HG03457 (cell line): Measurements from ENCODE around the gene TTC27.
"Not testable (repeated sequence)": the region's sequence is repeated elsewhere in the genome, so short reads cannot be mapped to it uniquely, and the experiment has no call there.

Experiments used
- ATAC-seq: cut with Tn5 transposase; IDR thresholded peaks from one replicate; pipeline ENCODE4 v1.9.1; 2021; ENCODE audit warnings: moderate number of reproducible peaks; ENCODE audit not compliant: unreplicated experiment

The TTC27 gene

DNA sequence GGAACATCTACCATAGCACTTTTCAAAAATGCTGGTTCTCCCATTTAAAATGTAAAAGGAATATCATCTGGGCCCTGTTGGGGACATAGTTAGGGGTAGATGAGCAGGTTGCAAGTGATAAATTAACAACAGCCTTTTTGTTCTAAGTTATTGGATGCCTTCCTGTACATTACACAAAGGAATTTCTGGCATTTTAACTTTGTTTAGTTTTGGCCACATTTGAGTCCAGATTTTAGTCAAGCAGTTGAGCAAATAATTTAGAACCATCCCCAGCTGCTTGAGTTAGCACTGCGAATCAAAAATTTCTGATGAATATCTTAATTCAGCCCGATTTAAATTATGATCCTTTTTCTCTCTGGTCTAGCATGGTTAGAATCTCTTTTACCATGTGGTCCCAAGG is 124.4 kb downstream of the TTC27 start:
- ATAC-seq, result no peak

DNA sequence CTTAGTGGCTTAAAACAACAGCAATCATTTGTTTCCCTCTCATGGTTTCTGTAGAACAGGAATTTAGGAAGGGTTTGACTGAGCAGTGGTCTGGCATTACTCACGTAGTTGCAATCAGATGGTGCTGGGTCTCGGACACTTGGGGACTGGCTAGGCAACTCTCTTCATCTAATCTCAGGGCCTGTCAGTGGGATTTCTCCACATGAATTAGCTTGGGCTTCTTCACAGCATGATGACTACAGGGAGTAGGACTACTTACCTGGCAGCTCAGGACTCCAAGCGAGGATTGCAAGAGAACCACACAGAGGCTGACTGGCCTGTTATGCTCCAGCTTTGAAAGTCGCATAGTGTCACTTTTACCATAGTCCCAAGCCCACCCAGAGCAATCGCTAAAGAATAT is 125.1 kb downstream of the TTC27 start:
- no peak for ATAC-seq

DNA sequence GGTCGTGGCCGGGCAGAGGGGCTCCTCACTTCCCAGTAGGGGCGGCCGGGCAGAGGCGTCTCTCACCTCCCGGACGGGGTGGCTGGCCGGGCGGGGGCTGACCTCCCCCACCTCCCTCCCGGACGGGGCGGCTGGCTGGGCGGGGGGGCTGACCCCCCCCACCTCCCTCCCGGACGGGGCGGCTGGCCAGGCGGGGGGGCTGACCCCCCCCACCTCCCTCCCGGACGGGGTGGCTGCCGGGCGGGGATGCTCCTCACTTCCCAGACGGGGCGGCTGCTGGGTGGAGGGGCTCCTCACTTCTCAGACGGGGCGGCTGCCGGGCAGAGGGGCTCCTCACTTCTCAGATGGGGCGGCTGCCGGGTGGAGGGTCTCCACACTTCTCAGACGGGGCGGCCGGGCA is 126.8 kb downstream of the TTC27 start:
- not testable (repeated sequence) for ATAC-seq

DNA sequence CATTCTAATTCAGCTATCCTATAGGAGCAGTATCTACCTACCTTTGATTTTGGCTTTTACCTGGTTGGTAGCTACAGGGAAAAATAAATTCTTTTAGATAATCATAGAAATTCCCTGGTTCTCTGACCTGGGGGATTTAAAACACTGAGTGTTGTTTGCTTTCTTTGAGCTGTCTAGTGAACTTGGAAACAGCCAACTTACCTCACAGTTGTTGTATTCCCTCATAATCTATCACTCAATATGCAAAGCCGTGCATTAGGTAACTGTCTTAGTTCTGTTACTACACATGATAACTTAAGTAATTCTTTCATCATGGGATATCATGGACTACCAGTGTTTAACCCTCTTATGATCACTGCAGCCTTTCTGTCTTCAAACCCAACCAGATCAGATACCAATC is 127.8 kb downstream of the TTC27 start:
- ATAC-seq, result no peak

DNA sequence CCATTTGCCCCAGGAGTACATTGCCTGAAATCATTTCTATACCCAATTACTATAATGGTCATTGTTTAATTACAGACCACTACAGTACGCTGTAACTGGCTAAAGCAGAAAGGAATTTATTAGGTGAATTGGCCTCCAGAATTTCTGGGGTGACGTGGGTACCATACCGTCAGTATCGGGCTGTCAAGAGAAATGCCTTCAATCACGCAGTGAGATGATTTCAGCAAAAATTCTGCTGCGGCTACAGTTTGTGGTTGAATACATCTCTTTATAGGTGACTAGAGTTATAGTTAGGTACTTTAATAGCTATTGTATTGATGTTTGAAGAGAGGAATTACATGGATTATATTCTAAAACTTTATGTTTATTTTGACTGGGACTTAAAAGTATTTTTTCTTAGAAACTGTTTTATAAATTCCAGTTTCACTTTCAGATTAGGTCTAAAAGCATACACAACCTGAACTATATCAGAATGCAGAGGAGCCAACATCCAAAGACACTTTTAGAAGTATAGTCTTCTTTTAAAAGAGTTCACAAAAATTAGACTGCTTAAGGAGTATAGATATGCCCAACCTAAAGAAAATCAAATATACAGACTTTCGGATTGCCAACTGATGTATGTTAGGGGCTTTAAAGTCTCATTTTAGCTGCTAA is 128.4 kb downstream of the TTC27 start:
- no peak for ATAC-seq

DNA sequence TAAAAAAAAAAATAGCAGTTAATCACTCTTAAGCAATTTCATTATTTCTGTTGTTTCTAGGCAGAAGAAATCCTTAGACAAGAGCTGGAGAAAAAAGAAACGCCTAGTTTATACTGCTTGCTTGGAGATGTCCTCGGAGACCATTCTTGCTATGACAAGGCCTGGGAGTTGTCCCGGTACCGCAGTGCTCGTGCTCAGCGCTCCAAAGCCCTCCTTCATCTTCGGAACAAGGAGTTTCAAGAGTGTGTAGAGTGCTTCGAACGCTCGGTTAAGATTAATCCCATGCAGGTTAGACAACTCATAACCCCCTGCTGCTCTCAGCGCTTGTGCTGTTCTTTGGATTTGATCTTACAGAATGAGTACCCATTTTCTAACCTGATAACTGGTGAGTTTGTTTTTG is 130.4 kb downstream of the TTC27 start:
- ATAC-seq, result no peak

DNA sequence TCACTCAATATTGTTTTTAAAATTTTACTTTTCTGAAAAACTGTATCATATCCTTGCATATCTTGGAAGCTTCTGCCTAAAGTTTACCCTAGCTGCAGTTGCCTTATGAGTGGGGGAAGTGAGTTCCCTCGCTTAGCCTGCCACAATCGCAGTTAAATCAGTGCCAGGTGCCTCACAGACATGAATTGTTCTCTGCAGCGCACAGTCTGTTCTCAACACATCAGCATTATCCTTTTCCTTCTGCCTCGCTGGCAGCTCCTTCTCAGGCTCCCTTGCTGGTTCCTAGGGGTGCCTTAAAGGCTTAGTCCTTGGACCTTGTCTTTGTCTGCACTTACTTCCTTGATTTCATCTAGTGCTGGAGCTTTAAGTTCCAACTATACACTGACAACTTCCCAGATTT is 132.8 kb downstream of the TTC27 start:
- ATAC-seq, result no peak

DNA sequence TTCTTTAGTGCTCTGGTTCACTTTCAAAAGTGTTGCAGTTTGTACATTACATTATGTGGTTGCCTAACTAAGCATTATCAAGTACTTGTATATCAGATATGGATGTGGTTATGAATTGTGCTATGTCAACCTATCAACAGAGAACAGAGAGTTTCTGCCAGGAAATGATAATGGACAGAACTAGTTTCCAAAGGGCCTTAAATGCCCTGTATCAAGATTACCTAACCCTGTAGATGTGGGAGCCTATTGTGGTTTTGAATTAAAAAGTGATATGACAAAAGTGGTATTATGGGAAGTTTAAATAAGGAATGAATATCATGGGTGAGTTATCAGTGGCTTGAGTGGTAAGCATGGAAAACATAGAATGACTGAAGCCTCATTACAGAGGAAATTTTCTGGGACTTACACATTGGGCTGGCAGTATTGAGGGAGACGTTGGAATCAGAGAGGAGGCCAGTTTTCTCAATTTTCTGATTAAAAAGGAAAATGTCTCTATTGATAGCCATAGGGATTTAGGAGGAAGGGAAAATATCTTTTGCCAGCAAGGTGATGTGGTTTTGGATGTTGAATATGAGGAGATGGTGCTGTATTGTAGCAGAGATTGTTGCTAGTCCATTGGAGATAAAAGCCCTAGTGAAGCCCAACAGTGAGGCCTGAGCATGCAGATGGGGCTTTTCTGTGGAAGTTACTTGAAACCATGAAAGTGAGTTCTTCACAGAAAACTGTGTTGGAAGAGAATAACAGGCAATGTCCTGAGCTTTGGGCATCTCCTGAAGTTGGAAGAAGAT is 140.7 kb downstream of the TTC27 start:
- no peak for ATAC-seq

DNA sequence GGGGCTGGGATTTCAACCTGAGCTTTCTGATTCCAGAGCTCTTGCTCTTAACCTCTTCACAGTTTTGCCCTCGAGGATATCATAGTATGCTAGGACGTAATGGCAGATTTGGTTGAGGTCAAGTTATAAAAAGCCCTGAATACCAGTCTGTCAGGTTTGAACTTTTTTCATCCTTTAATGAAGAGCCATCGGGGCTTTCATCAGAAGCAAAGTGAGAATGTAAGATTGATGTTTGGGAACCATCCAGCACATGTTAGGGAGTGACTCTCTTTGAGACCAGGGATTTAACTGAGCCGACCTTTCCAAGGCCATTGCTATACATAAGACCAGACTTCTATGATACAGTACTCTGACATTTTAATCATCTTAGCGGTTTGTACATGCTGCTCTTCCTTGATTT is 142.5 kb downstream of the TTC27 start:
- ATAC-seq, result no peak

DNA sequence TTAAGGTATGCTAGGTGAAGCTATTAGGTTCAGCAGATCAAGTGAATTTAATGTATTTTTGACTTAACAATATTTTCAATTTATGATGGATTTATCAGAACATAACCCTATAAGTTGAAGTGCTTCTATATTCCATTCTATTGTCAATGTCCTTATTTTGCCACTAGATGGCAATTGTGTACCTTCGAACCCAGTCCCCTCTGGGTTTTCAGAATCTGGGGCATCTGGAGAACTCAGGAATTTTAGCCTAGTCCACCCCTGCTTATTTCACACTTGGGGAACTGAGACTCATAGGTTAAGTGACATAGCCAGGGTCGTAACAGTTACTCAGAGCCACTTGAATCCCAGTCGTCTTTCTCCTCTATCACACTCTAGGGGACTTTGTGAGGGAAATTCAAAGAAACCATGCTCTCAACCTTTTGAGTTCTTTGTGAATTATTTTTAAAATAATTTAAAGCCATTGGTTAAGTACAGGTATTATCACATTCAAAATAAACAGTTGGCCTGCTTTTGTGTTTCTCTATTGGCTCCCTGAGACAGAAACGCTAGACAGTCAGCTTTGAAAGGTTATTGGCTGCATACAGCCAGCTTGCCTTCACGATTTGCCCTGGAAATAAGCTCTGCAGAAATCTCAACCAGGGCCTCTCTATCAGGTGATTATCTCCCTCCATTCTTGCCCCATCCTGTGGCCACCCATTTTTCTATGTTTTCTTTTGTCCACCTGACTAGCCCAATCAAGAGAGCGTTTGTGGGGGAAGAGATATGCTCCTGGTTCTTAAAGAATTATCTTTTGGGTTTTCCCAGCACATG is 145.0 kb downstream of the TTC27 start:
- ATAC-seq, result no peak

DNA sequence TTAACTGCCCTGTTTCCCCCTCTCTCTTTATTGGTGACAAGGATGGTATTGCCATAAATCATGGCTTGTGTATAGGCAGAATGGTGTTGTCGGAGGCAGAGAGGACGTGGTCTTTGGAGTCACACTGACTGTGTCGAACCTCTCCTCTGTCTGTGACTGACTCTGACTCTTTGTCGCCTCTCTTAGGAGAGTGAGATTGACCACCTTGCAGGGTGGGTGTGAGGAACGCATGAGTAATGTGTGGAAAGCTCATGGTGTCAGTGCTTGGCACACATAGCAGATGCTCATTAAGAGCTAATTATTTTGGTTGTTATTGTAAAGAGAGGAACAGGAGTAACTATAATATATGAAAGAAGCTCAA is 145.6 kb downstream of the TTC27 start:
- ATAC-seq, result no peak

DNA sequence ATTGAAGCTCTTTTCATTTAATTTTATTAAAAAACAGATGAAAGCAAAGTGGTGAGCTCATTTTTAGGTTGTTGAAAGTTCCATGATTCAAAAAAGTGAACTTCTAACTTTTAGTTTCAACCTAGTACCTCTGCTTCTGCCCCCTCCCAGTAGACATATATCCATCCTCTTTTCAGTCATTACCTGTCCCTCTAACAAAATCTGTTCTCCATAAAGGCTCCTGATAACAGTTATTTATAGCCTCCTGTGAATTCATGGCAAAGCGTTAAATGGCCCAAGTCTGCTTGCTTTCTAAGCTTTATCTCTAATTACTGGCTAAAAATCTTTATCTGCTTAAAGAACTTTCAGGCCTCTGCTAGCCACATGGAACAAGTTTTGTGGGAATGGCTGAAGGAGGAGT is 148.1 kb downstream of the TTC27 start:
- ATAC-seq, result no peak

DNA sequence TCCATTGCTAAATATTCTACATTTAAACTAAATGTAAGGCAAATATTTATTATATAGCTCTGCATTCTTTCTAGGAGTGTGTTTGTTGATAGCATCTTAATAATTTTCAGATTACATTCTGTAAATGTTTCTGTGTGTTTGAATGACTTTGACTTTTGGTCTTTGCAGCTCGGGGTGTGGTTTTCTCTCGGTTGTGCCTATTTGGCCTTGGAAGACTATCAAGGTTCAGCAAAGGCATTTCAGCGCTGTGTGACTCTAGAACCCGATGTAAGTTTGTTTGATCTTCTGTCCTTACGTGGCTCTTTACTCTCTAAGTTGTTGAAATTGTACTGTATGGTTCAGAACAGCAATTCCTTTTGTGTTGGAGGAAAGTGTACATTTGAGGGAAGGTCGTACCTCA is 149.9 kb downstream of the TTC27 start:
- ATAC-seq, result no peak

DNA sequence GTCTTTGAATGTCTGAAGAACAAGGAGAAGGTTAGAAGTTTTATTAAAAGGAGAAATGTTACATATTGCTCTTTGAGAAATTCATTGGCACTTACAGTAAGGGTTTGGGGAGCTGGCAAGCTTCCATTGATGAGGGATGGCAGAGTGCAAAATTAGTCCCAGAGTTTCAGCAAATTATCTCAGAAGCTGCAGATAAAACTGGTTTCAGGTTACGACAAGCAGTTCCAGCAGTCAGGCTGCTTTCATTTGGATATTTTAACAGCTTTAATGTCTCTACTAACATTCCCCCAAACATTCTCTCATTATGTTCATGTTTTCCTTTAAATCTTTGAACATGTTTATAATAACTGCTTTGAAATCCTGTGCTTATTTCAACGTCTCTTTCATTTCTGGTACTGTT is 153.1 kb downstream of the TTC27 start:
- no peak for ATAC-seq

DNA sequence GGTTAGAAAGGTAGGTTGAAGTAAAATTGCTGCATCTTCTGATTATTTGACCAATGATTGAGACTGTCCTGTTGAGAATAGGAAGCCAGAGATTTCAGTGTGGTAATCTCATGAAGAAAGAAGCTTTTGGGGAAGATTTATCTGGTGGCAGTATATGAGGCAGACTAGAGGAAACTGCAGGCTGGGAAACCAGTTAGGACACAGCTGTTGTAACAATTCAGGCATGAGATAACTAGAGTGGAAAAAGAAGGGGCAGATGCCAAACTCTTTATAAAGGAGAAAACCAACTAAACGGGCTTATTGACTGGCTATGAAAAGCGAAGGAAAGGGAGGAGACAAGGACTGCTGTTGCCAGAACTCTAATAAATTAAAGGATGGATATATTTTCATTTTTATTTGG is 155.6 kb downstream of the TTC27 start:
- no peak for ATAC-seq

DNA sequence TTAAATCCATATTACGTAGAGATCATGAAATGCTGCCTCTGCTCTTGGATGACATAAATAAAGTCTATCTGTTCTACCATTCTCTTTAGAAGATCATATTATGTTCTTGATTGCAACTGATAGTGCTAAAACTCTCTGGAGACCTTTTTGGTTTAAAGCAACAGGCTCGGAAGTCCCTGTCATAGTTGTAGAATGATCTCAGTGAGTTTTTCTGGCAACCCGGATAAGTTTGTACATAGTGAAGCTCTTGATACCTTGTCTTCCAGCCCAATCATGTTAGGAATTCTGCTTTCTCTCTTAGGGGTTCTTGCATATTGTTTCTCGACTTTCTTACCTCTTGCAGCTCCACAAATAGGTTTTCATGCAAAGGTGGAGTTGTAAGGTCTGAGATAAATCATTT is 156.1 kb downstream of the TTC27 start:
- no peak for ATAC-seq

DNA sequence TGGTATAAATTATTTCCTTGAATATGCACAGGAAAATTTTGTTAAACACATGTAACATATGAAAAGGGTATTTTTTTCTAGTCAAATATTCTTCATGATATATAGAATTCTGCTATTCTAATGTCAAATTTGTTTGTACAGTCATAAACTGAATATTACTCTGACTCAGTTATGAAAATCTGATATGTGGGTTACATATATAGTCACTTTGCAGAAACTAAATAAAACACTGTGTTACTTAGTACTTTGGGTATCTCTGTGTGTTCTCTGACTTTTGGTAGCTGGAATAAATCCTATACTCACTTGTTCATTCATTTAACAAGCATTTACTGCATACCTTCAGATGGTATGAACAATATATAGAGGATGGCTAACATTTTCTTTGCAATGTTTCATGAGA is 159.4 kb downstream of the TTC27 start:
- no peak for ATAC-seq

DNA sequence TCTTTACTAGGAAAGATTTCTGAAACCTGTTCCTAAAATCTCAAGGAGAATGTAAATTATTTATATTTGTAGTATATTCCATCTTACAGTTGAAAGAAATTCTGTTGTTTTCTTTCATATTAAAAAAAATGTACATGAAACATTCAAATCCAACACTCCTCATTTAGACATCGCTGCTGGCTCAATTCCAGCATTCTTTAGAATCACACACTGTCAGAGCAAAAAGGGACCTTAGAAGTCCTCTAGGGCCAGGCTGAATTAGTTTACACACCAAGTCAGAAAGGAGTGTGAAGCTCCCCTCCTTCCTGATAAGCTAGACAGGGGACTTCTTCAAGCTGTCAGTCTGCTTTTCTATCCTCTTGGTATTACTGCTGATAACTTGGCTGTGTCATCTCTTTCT is 160.3 kb downstream of the TTC27 start:
- no peak for ATAC-seq

DNA sequence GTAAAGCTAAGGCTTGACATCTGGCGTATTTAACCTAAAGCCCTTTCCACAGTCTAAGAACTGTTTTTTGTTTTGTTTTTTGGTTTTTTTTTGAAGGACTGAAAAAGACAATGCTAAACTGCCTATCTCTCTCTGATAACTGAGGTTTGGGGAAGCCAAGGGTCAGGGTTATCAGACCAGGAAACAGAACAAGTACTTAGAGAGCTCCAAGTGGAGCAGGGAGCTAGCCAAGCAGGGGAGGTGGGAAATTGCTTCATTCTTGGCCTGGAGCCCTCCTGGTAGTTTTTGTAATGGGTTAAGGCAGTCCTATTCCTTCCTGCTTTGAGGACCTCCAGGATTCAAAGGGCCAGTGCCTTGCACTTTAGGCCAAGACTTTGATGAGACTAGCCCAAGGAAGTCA is 164.6 kb downstream of the TTC27 start:
- no peak for ATAC-seq

DNA sequence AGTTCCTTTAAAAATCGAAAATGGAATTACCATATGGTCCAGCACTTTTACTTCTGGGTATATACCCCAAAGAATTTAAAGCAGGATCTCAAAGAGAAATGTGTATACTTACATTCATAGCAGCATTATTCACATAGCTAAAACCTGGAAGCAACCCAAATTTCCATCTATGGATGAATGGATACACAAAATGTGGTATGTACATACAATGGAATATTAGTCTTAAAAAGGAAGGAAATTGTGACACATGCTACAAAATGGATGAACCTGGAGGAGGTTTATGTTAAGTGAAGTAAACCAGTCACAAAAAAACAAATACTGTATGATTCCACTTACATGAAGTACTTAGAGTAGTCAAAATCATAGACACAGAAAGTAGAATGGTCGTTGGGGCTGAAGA is 171.0 kb downstream of the TTC27 start:
- no peak for ATAC-seq

DNA sequence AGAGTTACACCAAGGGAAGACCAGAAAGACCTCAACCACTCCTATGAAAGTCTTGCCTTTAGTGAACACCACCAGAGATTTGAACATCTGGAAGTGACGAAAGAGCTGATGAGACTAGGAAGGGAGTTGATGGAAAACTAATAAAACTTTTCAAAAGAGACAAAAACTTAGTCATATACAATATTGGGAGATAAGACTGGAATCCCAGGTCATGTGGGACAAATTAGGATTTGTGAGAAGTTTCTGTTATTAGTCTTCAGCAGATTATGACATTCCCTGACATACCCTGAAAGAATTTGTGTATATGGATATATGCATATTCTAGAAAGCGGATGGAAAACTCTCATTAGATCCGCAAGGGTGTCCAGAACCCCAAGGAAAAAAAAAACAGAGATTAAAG is 173.9 kb downstream of the TTC27 start:
- no peak for ATAC-seq

DNA sequence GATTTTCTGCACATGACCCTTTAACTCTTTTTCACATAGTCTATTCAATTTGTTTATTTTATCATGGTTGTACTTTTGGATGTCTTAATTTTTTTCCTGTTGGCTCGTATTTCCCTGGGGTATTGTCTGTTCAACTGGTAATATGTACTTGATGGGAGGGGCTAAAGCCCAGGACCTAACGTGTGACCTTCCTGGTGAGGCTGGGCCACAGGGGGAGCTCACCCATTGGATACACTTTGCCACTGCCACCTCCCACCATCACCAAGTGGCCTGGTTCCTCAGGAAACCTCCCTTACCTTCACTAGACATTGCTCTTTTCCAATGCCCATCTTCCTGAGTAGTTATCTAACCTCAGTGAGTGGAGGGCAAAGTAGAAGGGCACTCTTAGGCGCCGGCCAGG is 175.0 kb downstream of the TTC27 start:
- ATAC-seq, result no peak
